Measurements from ENCODE around the gene CLIC5.

CLIC5 gene

GRCh38 chr6:45835721-45836437 is 179.8 kb downstream of the CLIC5 start:
- DNase-seq, result no peak

DNA sequence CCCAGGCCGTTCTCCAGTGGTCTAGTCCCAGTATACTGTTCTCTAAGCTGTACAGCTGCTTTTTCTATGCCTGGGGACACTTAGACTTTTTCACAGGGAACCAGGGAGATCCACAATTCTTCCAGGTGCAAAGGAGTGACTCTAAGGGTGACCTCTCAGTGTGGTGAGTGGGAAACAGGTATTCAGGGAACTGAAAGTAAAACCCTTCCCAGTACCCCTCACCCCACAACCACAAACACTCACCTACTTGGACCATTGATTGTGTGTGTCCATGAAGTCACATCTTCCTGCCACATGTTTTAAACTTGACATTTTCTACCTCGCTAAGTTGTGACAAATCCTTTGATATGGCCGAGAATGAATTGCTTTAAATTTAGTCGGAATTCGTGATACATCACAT is 183.6 kb downstream of the CLIC5 start:
- DNase-seq, result no peak

All from CD4-positive, alpha-beta T cell treated with Interleukin-4 for 4 hours (primary cell).